Stimulated activated naive B cell treated with anti-CD40 and anti-IgM and Interleukin-4, amounts not matched to agents 10 μg/mL and 1 μg/mL and 100 μg/mL, for 72 hours (primary cell): ENCODE data around the gene SBNO2.
"Not testable (repeated sequence)": the region's sequence is repeated elsewhere in the genome, so short reads cannot be mapped to it uniquely, and the experiment has no call there.

Source experiments
- ATAC-seq, 2 donors: fragments of 150-1000 bp; cut with Tn5 transposase; replicated peaks; 2 replicates each; pipeline ENCODE4 v1.10.0; 2021; ENCODE audit warnings: moderate library complexity in 1 of 2
- DNase-seq: peaks from one replicate; pipeline ENCODE4 v3.0.0; 2021
- H3K27ac Mint-ChIP-seq: one replicate; pipeline ENCODE4 v1.8.0; 2022; ENCODE audit warnings: mild to moderate bottlenecking, mixed read lengths
- H3K27me3 Mint-ChIP-seq, 2 donors: one replicate each; pipeline ENCODE4 v1.8.0; 2022; ENCODE audit warnings: mixed read lengths in 2 of 2
- H3K36me3 Mint-ChIP-seq, 2 donors: one replicate each; pipeline ENCODE4 v1.8.0; 2022; ENCODE audit warnings: mixed read lengths in 2 of 2, mild to moderate bottlenecking in 1 of 2
- H3K4me1 Mint-ChIP-seq, 2 donors: one replicate each; pipeline ENCODE4 v1.8.0; 2022; ENCODE audit warnings: mixed read lengths in 2 of 2, mild to moderate bottlenecking in 1 of 2
- H3K4me3 Mint-ChIP-seq, 2 donors: one replicate each; pipeline ENCODE4 v1.8.0; 2022; ENCODE audit warnings: mild to moderate bottlenecking in 2 of 2, mixed read lengths in 2 of 2, moderate library complexity in 1 of 2
- H3K9me3 Mint-ChIP-seq, 2 donors: one replicate each; pipeline ENCODE4 v1.8.0; 2022; ENCODE audit warnings: mixed read lengths in 2 of 2, mild to moderate bottlenecking in 1 of 2

Gene SBNO2

GRCh38 chr19:1123381-1123780 lies 50.7 kb downstream of the SBNO2 start:
- no peak for ATAC-seq
- no peak for DNase-seq
- peaks cover 6% of the 10 kb centered on the region in 2 donors for H3K4me1 Mint-ChIP-seq
- no peaks in the 10 kb centered on the region for H3K9me3 Mint-ChIP-seq
- no peaks in the 10 kb centered on the region for H3K27me3 Mint-ChIP-seq
- H3K27ac Mint-ChIP-seq: no peak overlapping the region
- H3K4me3 Mint-ChIP-seq: no peak overlapping the region
- peaks cover 39 to 64% of the 10 kb centered on the region in 2 donors for H3K36me3 Mint-ChIP-seq

DNA sequence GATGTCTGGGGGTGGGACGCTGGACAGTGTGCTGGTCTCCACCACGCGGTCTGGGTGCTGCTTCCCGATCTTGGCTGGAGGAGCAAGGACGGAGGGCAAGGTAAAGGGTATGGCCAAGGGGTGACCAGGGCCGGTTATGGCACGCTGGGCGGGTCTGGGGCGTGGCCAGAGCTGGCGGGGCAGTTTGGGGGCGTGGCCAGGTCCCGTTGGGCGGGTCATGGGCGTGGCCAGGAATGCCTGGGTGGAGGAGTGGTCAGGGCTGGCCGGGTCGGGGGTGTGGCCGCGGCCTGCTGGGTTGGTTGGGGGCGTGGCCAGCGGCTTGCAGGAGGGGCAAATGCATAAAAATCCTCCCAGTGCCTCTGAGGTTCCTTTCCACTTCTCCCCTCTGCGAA lies 51.1 kb downstream of the SBNO2 start:
- no peak overlapping the region for H3K27ac Mint-ChIP-seq
- DNase-seq (peak; percentile 52), ATAC-seq (peak; percentile 75 to 83)
- peaks cover 6% of the 10 kb centered on the region in 2 donors for H3K4me1 Mint-ChIP-seq
- H3K4me3 Mint-ChIP-seq: no peak overlapping the region
- no peaks in the 10 kb centered on the region for H3K9me3 Mint-ChIP-seq
- peaks cover 39 to 67% of the 10 kb centered on the region in 2 donors for H3K36me3 Mint-ChIP-seq
- H3K27me3 Mint-ChIP-seq: no peaks in the 10 kb centered on the region

DNA sequence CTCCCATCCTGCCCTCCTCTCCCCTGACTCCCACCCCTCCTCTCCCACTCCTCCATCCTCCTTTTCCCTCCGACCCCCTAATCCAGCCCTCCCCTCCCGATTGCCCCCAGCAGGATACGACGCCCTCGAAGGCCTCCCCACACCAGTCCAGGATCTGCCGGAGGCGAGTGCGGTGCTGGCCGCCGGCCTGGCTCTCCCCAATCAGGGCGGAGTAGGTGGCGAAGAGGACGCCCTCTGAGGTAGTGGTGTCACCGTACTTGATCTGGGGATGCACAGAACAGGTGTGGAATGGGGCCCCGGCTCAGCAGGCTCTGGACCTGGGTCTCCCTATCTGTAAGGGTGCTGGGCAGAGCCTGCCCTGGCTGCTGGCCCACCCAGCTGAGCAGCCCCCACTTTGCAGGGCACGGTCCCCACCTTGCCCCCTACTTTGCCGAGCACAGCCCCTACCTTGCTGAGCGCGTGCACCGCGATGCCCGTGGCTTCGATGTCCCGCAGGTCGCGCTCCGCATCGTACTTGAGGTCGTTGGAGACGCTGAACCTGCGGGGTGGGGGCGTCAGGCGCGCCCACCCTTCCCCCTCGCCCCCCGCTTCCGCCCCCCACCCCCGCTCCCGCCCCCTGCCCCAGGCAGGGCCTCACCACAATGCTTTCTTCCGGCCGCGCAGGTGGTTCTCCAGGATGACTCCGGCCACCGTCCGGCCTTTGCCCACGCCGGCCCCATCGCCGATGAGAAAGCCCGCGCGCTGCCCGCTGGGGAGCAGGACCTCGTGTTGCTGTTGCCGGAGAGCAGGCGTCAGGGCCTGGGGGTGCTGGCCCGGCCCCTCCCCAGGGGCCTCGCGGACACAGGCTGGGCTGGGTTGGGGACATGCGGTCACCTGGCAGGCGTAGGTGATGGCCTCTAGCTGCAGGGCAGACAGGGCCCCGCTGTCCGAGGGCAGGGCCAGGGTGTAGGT lies 51.8 kb downstream of the SBNO2 start:
- H3K9me3 Mint-ChIP-seq: no peaks in the 10 kb centered on the region
- H3K36me3 Mint-ChIP-seq: peaks cover 38 to 67% of the 10 kb centered on the region in 2 donors
- no peaks in the 10 kb centered on the region for H3K27me3 Mint-ChIP-seq
- H3K27ac Mint-ChIP-seq: peak overlapping the region; percentile 59
- ATAC-seq (no peak), DNase-seq (no peak)
- no peak overlapping the region for H3K4me3 Mint-ChIP-seq
- peaks cover 6% of the 10 kb centered on the region in 2 donors for H3K4me1 Mint-ChIP-seq

DNA sequence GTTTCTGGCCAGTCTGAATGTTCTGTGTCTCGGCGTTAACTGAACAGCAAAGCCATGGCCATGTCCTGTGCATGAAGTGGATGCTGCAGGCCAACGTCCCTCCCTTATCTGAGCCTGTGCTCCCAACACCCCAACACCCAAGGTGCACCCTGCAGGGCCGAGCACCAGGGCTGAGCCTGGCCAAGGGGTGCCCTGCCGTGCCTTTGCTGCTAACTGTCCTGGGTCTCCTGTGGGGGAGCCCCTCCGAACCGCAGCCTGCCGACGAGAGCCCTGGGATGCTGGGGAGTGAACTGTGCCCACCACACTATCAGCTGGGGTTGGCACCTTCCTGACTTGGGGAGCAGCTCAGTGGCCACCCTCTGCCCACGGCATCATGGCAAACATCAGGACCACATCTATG lies 52.7 kb downstream of the SBNO2 start:
- peaks cover 0 to 2% of the 10 kb centered on the region in 2 donors for H3K4me1 Mint-ChIP-seq
- H3K9me3 Mint-ChIP-seq: no peaks in the 10 kb centered on the region
- ATAC-seq (no peak), DNase-seq (no peak)
- peaks cover 39 to 62% of the 10 kb centered on the region in 2 donors for H3K36me3 Mint-ChIP-seq
- no peaks in the 10 kb centered on the region for H3K27me3 Mint-ChIP-seq
- H3K27ac Mint-ChIP-seq: no peak overlapping the region
- H3K4me3 Mint-ChIP-seq: no peak overlapping the region

DNA sequence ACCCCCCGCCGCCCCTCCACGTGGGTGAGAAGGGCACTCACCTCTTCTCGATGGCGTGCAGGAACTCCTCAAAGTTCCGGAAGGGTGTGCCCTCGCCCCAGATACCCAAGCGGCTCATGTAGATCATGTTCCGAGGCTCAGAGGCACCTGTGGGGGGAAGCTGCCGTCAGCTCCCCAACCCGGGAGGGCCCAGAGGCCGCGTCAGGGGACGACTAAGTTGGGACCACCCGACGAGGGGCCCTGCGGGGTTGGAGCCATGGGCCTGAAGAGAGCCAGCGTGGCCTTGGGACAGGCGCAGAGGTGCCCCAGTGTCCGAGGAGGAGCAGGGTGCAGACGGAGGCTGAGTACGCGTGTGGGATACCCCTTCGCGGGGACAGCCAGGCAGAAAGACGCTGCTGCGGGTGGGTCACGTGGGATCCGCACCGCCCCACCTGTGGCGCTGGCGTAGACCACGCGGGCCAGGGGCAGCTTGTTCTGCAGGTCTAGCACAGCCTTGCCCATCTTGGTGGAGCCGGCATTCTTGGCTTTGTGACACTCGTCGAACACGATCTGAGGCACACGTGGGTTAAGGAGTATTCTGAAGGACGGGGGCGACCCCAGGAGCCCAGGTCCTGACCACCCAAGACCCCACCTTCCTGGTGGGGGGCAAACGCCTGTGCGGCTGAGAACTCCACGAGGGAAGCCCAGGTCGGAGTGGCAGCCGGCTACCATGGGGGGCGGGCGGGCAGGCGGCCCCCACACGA lies 54.4 kb downstream of the SBNO2 start:
- DNase-seq (no peak), ATAC-seq (no peak)
- no peak overlapping the region for H3K27ac Mint-ChIP-seq
- peaks cover 40 to 59% of the 10 kb centered on the region in 2 donors for H3K36me3 Mint-ChIP-seq
- H3K4me3 Mint-ChIP-seq: no peak overlapping the region
- no peaks in the 10 kb centered on the region for H3K9me3 Mint-ChIP-seq
- peaks cover 0 to 2% of the 10 kb centered on the region in 2 donors for H3K4me1 Mint-ChIP-seq
- no peaks in the 10 kb centered on the region for H3K27me3 Mint-ChIP-seq

DNA sequence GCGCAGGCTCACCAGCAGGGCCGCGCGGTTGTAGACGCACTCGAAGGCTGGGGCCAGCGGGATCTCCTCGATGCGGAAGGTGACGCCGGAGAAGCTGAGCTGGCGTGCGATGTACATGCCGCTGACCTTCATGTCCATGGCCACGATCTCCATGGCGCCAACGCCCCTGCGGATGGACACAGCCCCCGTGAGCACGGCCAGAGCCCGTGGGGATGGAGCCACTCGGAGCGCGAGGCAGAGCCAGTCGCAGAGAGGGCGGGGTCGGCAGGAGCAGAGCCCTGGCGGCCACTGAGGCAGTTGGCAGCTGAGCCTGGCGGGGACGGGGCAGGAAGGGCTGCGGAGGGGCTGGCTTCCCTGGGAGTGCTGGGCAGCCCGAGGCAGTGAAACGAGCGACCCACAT lies 55.1 kb downstream of the SBNO2 start:
- Mint-ChIP-seq H3K27ac (no peak overlapping the region), H3K27me3 (no peaks in the 10 kb centered on the region), H3K9me3 (no peaks in the 10 kb centered on the region), H3K36me3 (peaks cover 41 to 55% of the 10 kb centered on the region in 2 donors), H3K4me1 (peaks cover 0 to 2% of the 10 kb centered on the region in 2 donors), H3K4me3 (no peak overlapping the region)
- no peak for DNase-seq
- ATAC-seq: no peak

DNA sequence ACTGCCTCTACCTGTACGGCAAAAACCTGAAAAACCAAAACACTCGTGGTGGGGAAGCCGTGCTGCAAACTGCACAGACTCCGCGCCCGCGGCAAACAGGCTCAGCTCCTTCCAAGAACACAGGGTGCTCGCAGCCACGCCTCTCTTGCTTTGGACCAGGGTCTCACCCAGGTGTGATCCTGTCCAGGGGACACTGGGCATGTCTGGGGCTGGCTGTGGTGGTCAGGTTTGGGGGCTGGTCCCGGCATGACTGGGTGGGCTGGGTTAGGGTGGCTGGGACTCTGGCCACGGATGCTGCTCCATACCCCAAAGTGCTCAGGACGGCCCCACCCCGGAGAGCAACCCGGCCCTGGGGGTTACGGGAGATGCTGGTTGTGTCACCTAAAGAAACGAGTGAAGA lies 56.4 kb downstream of the SBNO2 start:
- Mint-ChIP-seq H3K9me3 (no peaks in the 10 kb centered on the region), H3K4me1 (peaks cover 1 to 9% of the 10 kb centered on the region in 2 donors), H3K27me3 (no peaks in the 10 kb centered on the region), H3K27ac (no peak overlapping the region), H3K36me3 (peaks cover 37 to 45% of the 10 kb centered on the region in 2 donors), H3K4me3 (no peak overlapping the region)
- no peak for DNase-seq
- ATAC-seq: no peak

- Mint-ChIP-seq H3K9me3 (no peaks in the 10 kb centered on the region), H3K27me3 (no peaks in the 10 kb centered on the region), H3K4me3 (no peak overlapping the region), H3K27ac (no peak overlapping the region), H3K4me1 (peaks cover 1 to 9% of the 10 kb centered on the region in 2 donors), H3K36me3 (peaks cover 37 to 41% of the 10 kb centered on the region in 2 donors)
- ATAC-seq (no peak), DNase-seq (no peak)
Observed at GRCh38 chr19:1116726-1117581, 57.1 kb downstream of the SBNO2 start.

GRCh38 chr19:1115646-1116420 lies 58.2 kb downstream of the SBNO2 start:
- ATAC-seq (no peak), DNase-seq (no peak)
- no peak overlapping the region for H3K27ac Mint-ChIP-seq
- H3K9me3 Mint-ChIP-seq: no peaks in the 10 kb centered on the region
- H3K27me3 Mint-ChIP-seq: no peaks in the 10 kb centered on the region
- H3K36me3 Mint-ChIP-seq: peaks cover 30 to 32% of the 10 kb centered on the region in 2 donors
- no peak overlapping the region for H3K4me3 Mint-ChIP-seq
- H3K4me1 Mint-ChIP-seq: peaks cover 1 to 9% of the 10 kb centered on the region in 2 donors

DNA sequence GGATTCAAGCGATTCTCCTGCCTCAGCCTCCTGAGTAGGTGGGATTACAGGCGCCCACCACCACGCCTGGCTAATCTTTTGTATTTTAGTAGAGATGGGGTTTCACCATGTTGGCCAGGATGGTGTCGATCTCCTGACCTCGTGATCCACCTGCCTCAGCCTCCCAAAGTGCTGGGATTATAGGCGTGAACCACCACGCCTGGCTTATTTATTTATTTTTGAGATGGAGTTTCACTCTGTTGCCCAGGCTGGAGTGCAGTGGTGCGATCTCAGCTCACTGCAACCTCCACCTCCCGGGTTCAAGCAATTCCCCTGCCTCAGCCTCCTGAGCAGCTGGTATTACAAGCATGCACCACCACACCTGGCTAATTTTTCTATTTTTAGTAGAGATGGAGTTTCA lies 59.3 kb downstream of the SBNO2 start:
- not testable (repeated sequence) for H3K4me3 Mint-ChIP-seq, H3K4me1 Mint-ChIP-seq, H3K9me3 Mint-ChIP-seq, DNase-seq, H3K27ac Mint-ChIP-seq, H3K27me3 Mint-ChIP-seq, ATAC-seq
- peaks cover 21 to 25% of the 10 kb centered on the region in 2 donors for H3K36me3 Mint-ChIP-seq

GRCh38 chr19:1113986-1114483 lies 60.0 kb downstream of the SBNO2 start:
- Mint-ChIP-seq H3K4me1 (peaks cover 1 to 9% of the 10 kb centered on the region in 2 donors), H3K9me3 (no peaks in the 10 kb centered on the region), H3K36me3 (peaks cover 19 to 23% of the 10 kb centered on the region in 2 donors), H3K4me3 (no peak overlapping the region), H3K27ac (no peak overlapping the region), H3K27me3 (no peaks in the 10 kb centered on the region)
- DNase-seq: no peak
- ATAC-seq: no peak

DNA sequence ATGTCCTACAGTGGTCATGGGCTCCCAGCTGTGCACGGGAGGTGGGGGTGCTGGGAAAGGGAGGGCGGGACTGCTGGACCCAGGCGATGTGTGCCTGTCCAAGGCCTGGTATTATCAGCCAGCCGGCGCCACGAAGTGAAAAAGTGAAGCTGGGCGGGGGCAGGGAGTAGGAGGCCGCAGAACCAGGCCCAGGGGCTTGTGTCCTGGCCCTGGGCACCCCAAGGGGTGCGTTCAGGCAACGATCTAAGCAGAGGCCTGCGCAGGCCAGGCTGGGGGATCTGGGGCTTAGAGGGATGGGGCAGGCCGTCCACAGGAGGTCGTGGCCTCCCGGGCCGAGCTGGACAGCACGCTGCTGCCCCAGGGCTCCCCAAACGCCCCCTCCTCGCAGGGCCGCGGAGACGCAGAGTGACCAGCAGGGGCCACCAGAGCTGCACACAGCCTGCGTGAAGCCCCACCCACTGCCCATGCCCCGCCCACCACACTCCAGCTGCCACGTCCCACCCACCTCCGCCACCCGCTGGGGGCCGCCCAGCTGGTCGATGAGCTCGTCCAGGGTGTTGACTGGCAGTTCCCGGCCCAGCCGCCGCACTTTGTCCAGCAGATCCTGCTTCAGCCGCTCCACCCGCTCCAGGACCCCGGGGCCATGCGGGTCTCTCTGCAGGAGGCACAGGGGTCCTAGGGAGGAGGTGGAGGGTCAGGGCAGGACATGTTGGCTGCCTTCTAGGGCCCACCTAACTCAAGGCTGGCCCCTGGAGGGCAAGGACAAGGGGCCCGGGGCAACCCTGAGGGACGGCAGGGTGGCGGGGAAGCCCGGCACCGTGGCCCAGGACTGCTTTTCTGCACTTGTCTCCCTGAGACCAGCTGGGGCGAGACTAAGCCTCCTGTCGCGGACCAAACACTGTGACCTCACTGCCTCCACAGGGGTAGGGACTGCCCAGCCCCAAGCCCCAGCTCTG lies 60.8 kb downstream of the SBNO2 start:
- Mint-ChIP-seq H3K36me3 (peaks cover 11 to 20% of the 10 kb centered on the region in 2 donors), H3K9me3 (no peaks in the 10 kb centered on the region), H3K4me3 (no peak overlapping the region), H3K27ac (peak overlapping the region; percentile 47), H3K27me3 (no peaks in the 10 kb centered on the region), H3K4me1 (peaks cover 1 to 9% of the 10 kb centered on the region in 2 donors)
- ATAC-seq (peak; percentile 86 to 91), DNase-seq (peak; percentile 73)
